ACHN (cell line): ENCODE data around the gene RBPJ.
A peak's percentile ranks its signal among the peaks of the same experiment; 100 is the strongest.

Experiments used
- DNase-seq: peaks from one replicate; pipeline ENCODE4 v3.0.0-alpha.2; 2015
- in situ Hi-C: cut with HindIII; loops from 2 replicates; pipeline ENCODE4 v1.10.0; 2017; ENCODE audit warnings: low sequenced_read_pairs, low pct_ligation_motif_present, low pct_unique_long_range_greater_than_20kb

Gene RBPJ

GRCh38 chr4:26432419-26432818 is 111.6 kb downstream of the RBPJ start:
- in situ Hi-C loops = no loop called here
- DNase-seq = no peak

GRCh38 chr4:26433556-26433955 is 112.7 kb downstream of the RBPJ start:
- no peak for DNase-seq
- in situ Hi-C loops = no loop called here

- in situ Hi-C loops = no loop called here
Observed at GRCh38 chr4:26434030-26434639, 113.3 kb downstream of the RBPJ start.

GRCh38 chr4:26441102-26441501 is 120.3 kb downstream of the RBPJ start:
- no peak for DNase-seq
- in situ Hi-C loops = no loop called here

More at GRCh38 chr4:26434030-26434639, 113.3 kb downstream of the RBPJ start:
- DNase-seq = no peak

- DNase-seq = no peak
- in situ Hi-C loops = no loop called here
Observed at GRCh38 chr4:26441771-26442170, 121.0 kb downstream of the RBPJ start.

- in situ Hi-C loops = no loop called here
- DNase-seq = no peak
Observed at GRCh38 chr4:26447378-26447777, 126.6 kb downstream of the RBPJ start.

- no peak for DNase-seq
- in situ Hi-C loops = no loop called here
Observed at GRCh38 chr4:26450418-26450817, 129.6 kb downstream of the RBPJ start.

GRCh38 chr4:26451597-26451996 is 130.8 kb downstream of the RBPJ start:
- DNase-seq = no peak
- in situ Hi-C loops = no loop called here

- no peak for DNase-seq
- in situ Hi-C loops = no loop called here
Observed at GRCh38 chr4:26452565-26453531, 132.0 kb downstream of the RBPJ start.

GRCh38 chr4:26454961-26455360 is 134.1 kb downstream of the RBPJ start:
- DNase-seq = no peak
- in situ Hi-C loops = no loop called here

- in situ Hi-C loops = no loop called here
- no peak for DNase-seq
Observed at GRCh38 chr4:26455571-26455970, 134.8 kb downstream of the RBPJ start.

- no peak for DNase-seq
- in situ Hi-C loops = no loop called here
Observed at GRCh38 chr4:26457412-26457811, 136.6 kb downstream of the RBPJ start.

- in situ Hi-C loops = no loop called here
- DNase-seq = no peak
Observed at GRCh38 chr4:26458157-26458561, 137.3 kb downstream of the RBPJ start.

GRCh38 chr4:26459054-26459755 is 138.4 kb downstream of the RBPJ start:
- in situ Hi-C loops = no loop called here
- DNase-seq = peak; percentile 60

GRCh38 chr4:26459756-26460530 is 139.1 kb downstream of the RBPJ start:
- in situ Hi-C loops = no loop called here
- DNase-seq = no peak

GRCh38 chr4:26462874-26463273 is 142.1 kb downstream of the RBPJ start:
- no peak for DNase-seq
- in situ Hi-C loops = no loop called here

GRCh38 chr4:26463386-26463785 is 142.6 kb downstream of the RBPJ start:
- in situ Hi-C loops = no loop called here
- DNase-seq = no peak

- DNase-seq = no peak
- in situ Hi-C loops = no loop called here
Observed at GRCh38 chr4:26464420-26465095, 143.7 kb downstream of the RBPJ start.
